RWPE1 (cell line): ENCODE results near the gene ANKRD34A.

Source experiments
- CTCF ChIA-PET: fragments of 350-600 bp; sonication (Branson Sonifier 250); formaldehyde crosslinking; extraction: SDS; loops from one replicate; lab custom pipeline; 2021; lab: Yijun Ruan, JAX
- POLR2A ChIA-PET: fragments of 400-600 bp; formaldehyde crosslinking; extraction: SDS; loops from one replicate; lab custom pipeline; 2020; ENCODE audit warnings: antibody characterized with exemption; ENCODE audit not compliant: low non-redundant PET; lab: Yijun Ruan, JAX
- DNase-seq: peaks from one replicate; pipeline ENCODE4 v3.0.0; 2012; ENCODE audit warnings: low spot score
- H3K27ac ChIP-seq: fragments of 450-650 bp; 2 replicates; pipeline ENCODE4 v1.5.1; 2017
- CTCF ChIP-seq: fragments of 450-650 bp; conservative IDR thresholded peaks from 2 replicates; pipeline ENCODE4 v1.5.1; 2017; ENCODE audit warnings: low read depth, mild to moderate bottlenecking

Gene ANKRD34A

GRCh38 chr1:145995148-145995881 lies 30.9 kb upstream of the ANKRD34A start:
- peak overlapping the region; percentile 92 for H3K27ac ChIP-seq
- DNase-seq: no peak

GRCh38 chr1:145994391-145995120 lies 30.2 kb upstream of the ANKRD34A start:
- peak overlapping the region; percentile 68 for H3K27ac ChIP-seq
- no peak for TF ChIP-seq CTCF
- no peak for DNase-seq
- POLR2A ChIA-PET: no interaction called here
- CTCF ChIA-PET: interaction anchor here (0.6 to 1.9 kb wide), 4 partner anchors 13 to 29 kb away, joined by 3 to 9 read pairs (median 4); no protein-coding TSS in a partner anchor

More at GRCh38 chr1:145995148-145995881, 30.9 kb upstream of the ANKRD34A start:
- TF ChIP-seq CTCF: no peak
- CTCF ChIA-PET: interaction anchor here (0.6 to 1.9 kb wide), 4 partner anchors 11 to 172 kb away, joined by 3 to 9 read pairs (median 3); no protein-coding TSS in a partner anchor
- POLR2A ChIA-PET: no interaction called here

- peak overlapping the region; percentile 68 for H3K27ac ChIP-seq
- ChIA-PET CTCF (interaction anchor here (0.6 to 2.4 kb wide), 3 partner anchors 13 to 28 kb away, joined by 3 to 11 read pairs (median 8); no protein-coding TSS in a partner anchor), POLR2A (no interaction called here)
- TF ChIP-seq CTCF: no peak
- DNase-seq: no peak
Observed at GRCh38 chr1:145993618-145994390, 29.4 kb upstream of the ANKRD34A start.

GRCh38 chr1:145992958-145993617 lies 28.7 kb upstream of the ANKRD34A start:
- no peak overlapping the region for H3K27ac ChIP-seq
- ChIA-PET POLR2A (no interaction called here), CTCF (interaction anchor here (0.7 to 2.4 kb wide), 3 partner anchors 14 to 518 kb away, joined by 3 to 11 read pairs (median 6); no protein-coding TSS in a partner anchor)
- no peak for DNase-seq
- TF ChIP-seq CTCF: no peak

- H3K27ac ChIP-seq: peak overlapping the region; percentile 62
- DNase-seq: no peak
- ChIA-PET POLR2A (no interaction called here), CTCF (interaction anchor here (0.5 to 2.4 kb wide), 3 partner anchors 15 to 517 kb away, joined by 3 to 11 read pairs (median 3); no protein-coding TSS in a partner anchor)
- no peak for TF ChIP-seq CTCF
Observed at GRCh38 chr1:145992502-145992936, 28.1 kb upstream of the ANKRD34A start.
